ENCODE data around the gene AXIN2. TPM values are rescaled to one million over a fixed set of nuclear protein-coding genes. Genes with fewer than 3 reads are reported as not detected.
A peak's percentile ranks its signal among the peaks of the same experiment; 100 is the strongest.

Gene AXIN2
- total and polyA plus RNA-seq, 2 donors from 2014 or later = 1.2 to 14.0 TPM

GRCh38 chr17:65599650-65600049 is 38.2 kb upstream of the AXIN2 start:
- no peaks in the 10 kb centered on the region for H3K9me3 ChIP-seq (ENCODE audit: control insufficient read depth in 2 of 3, insufficient read depth in 1 of 3, low read length in 3 of 3)
- H3K9ac ChIP-seq (ENCODE audit: low read length in 3 of 3) = no peak overlapping the region
- H3K27me3 ChIP-seq (ENCODE audit: control insufficient read depth, insufficient read depth, low read length) = no peaks in the 10 kb centered on the region
- intact Hi-C loops (cut with DNase I) = no loop called here
- H3K36me3 ChIP-seq (ENCODE audit: control insufficient read depth in 2 of 3, insufficient read depth in 3 of 3, low read length in 3 of 3) = no peaks in the 10 kb centered on the region
- FAIRE-seq = no peak
- DNase-seq = no peak
- H3K4me1 ChIP-seq (ENCODE audit: control insufficient read depth in 2 of 3, insufficient read depth in 2 of 3, low read depth in 1 of 3, low read length in 3 of 3) = no peaks in the 10 kb centered on the region
- no peak overlapping the region for H3K4me3 ChIP-seq (ENCODE audit: low read length in 3 of 3)
- no peak for TF ChIP-seq CTCF (IDR thresholded peaks at IDR 0.05; ENCODE audit: borderline replicate concordance, extremely low read depth, insufficient read depth)
- no peak overlapping the region for H3K27ac ChIP-seq (ENCODE audit: low read depth in 2 of 2, low read length in 2 of 2)

- peak in 4 of 5 donors; percentile 55 to 75 (median 66) for DNase-seq
- Histone ChIP-seq H3K36me3 (ENCODE audit: control insufficient read depth in 2 of 3, insufficient read depth in 3 of 3, low read length in 3 of 3) (no peaks in the 10 kb centered on the region), H3K4me3 (ENCODE audit: low read length in 3 of 3) (no peak overlapping the region), H3K27me3 (ENCODE audit: control insufficient read depth, insufficient read depth, low read length) (no peaks in the 10 kb centered on the region), H3K4me1 (ENCODE audit: control insufficient read depth in 2 of 3, insufficient read depth in 2 of 3, low read depth in 1 of 3, low read length in 3 of 3) (no peaks in the 10 kb centered on the region), H3K9ac (ENCODE audit: low read length in 3 of 3) (no peak overlapping the region), H3K9me3 (ENCODE audit: control insufficient read depth in 2 of 3, insufficient read depth in 1 of 3, low read length in 3 of 3) (no peaks in the 10 kb centered on the region), H3K27ac (ENCODE audit: low read depth in 2 of 2, low read length in 2 of 2) (no peak overlapping the region)
- FAIRE-seq = no peak
- no peak for TF ChIP-seq CTCF (IDR thresholded peaks at IDR 0.05; ENCODE audit: borderline replicate concordance, extremely low read depth, insufficient read depth)
- intact Hi-C loops (cut with DNase I) = no loop called here
Observed at GRCh38 chr17:65598746-65599145, 37.3 kb upstream of the AXIN2 start.

- Histone ChIP-seq H3K9ac (ENCODE audit: low read length in 3 of 3) (no peak overlapping the region), H3K4me3 (ENCODE audit: low read length in 3 of 3) (no peak overlapping the region), H3K27ac (ENCODE audit: low read depth in 2 of 2, low read length in 2 of 2) (no peak overlapping the region), H3K9me3 (ENCODE audit: control insufficient read depth in 2 of 3, insufficient read depth in 1 of 3, low read length in 3 of 3) (no peaks in the 10 kb centered on the region), H3K27me3 (ENCODE audit: control insufficient read depth, insufficient read depth, low read length) (no peaks in the 10 kb centered on the region), H3K4me1 (ENCODE audit: control insufficient read depth in 2 of 3, insufficient read depth in 2 of 3, low read depth in 1 of 3, low read length in 3 of 3) (no peaks in the 10 kb centered on the region), H3K36me3 (ENCODE audit: control insufficient read depth in 2 of 3, insufficient read depth in 3 of 3, low read length in 3 of 3) (no peaks in the 10 kb centered on the region)
- FAIRE-seq (no peak), DNase-seq (no peak)
- intact Hi-C loops (cut with DNase I) = no loop called here
- TF ChIP-seq CTCF (IDR thresholded peaks at IDR 0.05; ENCODE audit: borderline replicate concordance, extremely low read depth, insufficient read depth) = no peak
Observed at GRCh38 chr17:65595071-65595656, 33.7 kb upstream of the AXIN2 start.
